GM12891 (cell line): Measurements from ENCODE around the gene HLA-F.

ENCODE experiments used
- POLR2A ChIP-seq: IDR thresholded peaks from 2 replicates; pipeline ENCODE4 v1.6.1; 2011; ENCODE audit warnings: low read depth, low read length, control low read depth
- POLR2AphosphoS5 ChIP-seq: IDR thresholded peaks from 2 replicates; pipeline ENCODE4 v1.6.1; 2011; ENCODE audit warnings: low read depth, low read length, control low read depth

DNA sequence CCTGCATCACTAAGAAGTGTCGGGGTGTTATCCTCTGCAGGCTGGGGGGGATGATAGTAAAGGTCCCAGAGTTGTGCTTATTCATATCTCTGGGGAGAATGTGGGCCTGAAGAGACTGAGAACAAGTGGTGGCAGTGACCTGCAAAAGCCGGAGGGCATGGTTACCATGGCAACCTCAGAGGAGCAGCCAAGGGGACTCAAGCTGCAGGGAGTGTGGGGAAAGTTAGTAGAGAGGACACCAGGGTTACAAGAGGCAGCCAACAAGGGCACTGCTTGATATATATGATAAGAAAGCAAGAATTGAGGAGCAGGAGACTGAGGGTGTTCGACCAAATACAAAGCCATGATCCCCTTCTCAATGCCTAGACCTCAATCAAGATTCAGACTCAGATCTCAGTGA lies 46.1 kb downstream of the HLA-F start:
- TF ChIP-seq POLR2A, result no peak
- no peak for TF ChIP-seq POLR2AphosphoS5
